Ishikawa (cell line): Measurements from ENCODE around the gene ANKS4B.

Experiments used
- CEBPB ChIP-seq: IDR thresholded peaks from 2 replicates; pipeline ENCODE4 v1.6.1; 2012
- EP300 ChIP-seq: IDR thresholded peaks from 2 replicates; pipeline ENCODE4 v1.6.1; 2012; ENCODE audit warnings: borderline replicate concordance
- YY1 ChIP-seq: IDR thresholded peaks from 2 replicates; pipeline ENCODE4 v1.6.1; 2012; ENCODE audit warnings: low read depth
- TF ChIP-seq, protein P1 (sequence below): IDR thresholded peaks from 2 replicates; pipeline ENCODE4 v1.6.1; 2012; ENCODE audit warnings: low read depth, mild to moderate bottlenecking

- TF ChIP-seq, protein P1, sequence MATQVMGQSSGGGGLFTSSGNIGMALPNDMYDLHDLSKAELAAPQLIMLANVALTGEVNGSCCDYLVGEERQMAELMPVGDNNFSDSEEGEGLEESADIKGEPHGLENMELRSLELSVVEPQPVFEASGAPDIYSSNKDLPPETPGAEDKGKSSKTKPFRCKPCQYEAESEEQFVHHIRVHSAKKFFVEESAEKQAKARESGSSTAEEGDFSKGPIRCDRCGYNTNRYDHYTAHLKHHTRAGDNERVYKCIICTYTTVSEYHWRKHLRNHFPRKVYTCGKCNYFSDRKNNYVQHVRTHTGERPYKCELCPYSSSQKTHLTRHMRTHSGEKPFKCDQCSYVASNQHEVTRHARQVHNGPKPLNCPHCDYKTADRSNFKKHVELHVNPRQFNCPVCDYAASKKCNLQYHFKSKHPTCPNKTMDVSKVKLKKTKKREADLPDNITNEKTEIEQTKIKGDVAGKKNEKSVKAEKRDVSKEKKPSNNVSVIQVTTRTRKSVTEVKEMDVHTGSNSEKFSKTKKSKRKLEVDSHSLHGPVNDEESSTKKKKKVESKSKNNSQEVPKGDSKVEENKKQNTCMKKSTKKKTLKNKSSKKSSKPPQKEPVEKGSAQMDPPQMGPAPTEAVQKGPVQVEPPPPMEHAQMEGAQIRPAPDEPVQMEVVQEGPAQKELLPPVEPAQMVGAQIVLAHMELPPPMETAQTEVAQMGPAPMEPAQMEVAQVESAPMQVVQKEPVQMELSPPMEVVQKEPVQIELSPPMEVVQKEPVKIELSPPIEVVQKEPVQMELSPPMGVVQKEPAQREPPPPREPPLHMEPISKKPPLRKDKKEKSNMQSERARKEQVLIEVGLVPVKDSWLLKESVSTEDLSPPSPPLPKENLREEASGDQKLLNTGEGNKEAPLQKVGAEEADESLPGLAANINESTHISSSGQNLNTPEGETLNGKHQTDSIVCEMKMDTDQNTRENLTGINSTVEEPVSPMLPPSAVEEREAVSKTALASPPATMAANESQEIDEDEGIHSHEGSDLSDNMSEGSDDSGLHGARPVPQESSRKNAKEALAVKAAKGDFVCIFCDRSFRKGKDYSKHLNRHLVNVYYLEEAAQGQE: no peak
- TF ChIP-seq YY1 (no peak), CEBPB (no peak), EP300 (no peak)
Observed at GRCh38 chr16:21264571-21265036, 31.1 kb downstream of the ANKS4B start.
